ENCODE data around the gene MCU. TPM values are rescaled to one million over a fixed set of nuclear protein-coding genes. Genes with fewer than 3 reads are reported as not detected.

MCU gene
- total RNA-seq, 1 experiment from 2014 or later = 37.2 TPM

DNA sequence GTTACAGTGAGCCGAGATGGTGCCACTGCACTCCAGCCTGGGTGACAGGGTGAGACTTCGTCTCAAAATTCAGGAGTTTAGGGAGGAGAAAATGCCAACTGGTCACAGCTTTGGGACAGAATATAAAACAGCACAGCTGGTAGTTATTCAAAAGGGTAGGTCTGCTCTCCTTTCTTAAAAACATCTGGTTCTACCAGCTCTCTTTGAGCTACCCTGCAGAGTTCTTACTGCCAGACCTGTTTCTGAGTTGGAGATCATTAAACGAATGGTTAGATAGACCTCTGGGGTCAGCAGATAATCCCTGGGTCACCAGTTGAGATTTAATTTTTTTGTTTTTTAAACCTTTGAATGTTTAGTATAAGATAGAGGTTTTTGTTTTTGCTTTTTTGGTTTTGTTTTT lies 52.6 kb downstream of the MCU start (continued):
- TF ChIP-seq, protein P1, sequence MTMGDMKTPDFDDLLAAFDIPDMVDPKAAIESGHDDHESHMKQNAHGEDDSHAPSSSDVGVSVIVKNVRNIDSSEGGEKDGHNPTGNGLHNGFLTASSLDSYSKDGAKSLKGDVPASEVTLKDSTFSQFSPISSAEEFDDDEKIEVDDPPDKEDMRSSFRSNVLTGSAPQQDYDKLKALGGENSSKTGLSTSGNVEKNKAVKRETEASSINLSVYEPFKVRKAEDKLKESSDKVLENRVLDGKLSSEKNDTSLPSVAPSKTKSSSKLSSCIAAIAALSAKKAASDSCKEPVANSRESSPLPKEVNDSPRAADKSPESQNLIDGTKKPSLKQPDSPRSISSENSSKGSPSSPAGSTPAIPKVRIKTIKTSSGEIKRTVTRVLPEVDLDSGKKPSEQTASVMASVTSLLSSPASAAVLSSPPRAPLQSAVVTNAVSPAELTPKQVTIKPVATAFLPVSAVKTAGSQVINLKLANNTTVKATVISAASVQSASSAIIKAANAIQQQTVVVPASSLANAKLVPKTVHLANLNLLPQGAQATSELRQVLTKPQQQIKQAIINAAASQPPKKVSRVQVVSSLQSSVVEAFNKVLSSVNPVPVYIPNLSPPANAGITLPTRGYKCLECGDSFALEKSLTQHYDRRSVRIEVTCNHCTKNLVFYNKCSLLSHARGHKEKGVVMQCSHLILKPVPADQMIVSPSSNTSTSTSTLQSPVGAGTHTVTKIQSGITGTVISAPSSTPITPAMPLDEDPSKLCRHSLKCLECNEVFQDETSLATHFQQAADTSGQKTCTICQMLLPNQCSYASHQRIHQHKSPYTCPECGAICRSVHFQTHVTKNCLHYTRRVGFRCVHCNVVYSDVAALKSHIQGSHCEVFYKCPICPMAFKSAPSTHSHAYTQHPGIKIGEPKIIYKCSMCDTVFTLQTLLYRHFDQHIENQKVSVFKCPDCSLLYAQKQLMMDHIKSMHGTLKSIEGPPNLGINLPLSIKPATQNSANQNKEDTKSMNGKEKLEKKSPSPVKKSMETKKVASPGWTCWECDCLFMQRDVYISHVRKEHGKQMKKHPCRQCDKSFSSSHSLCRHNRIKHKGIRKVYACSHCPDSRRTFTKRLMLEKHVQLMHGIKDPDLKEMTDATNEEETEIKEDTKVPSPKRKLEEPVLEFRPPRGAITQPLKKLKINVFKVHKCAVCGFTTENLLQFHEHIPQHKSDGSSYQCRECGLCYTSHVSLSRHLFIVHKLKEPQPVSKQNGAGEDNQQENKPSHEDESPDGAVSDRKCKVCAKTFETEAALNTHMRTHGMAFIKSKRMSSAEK (CRISPR knock-in tag; IDR thresholded peaks at IDR 0.05; ENCODE audit: borderline replicate concordance) = no peak
- TF ChIP-seq, protein P2, sequence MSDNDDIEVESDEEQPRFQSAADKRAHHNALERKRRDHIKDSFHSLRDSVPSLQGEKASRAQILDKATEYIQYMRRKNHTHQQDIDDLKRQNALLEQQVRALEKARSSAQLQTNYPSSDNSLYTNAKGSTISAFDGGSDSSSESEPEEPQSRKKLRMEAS (CRISPR knock-in tag; IDR thresholded peaks at IDR 0.05) = no peak
- TF ChIP-seq FOXP1 (CRISPR knock-in tag; IDR thresholded peaks at IDR 0.05; ENCODE audit: borderline replicate concordance) (no peak), TEAD4 (CRISPR knock-in tag; IDR thresholded peaks at IDR 0.05) (no peak), PRRX2 (CRISPR knock-in tag; IDR thresholded peaks at IDR 0.05) (no peak), NR1H2 (CRISPR knock-in tag; IDR thresholded peaks at IDR 0.05) (no peak), RELA (CRISPR knock-in tag; IDR thresholded peaks at IDR 0.05; ENCODE audit: borderline replicate concordance) (no peak), TP53 (CRISPR knock-in tag; IDR thresholded peaks at IDR 0.05) (no peak), NR2C2 (CRISPR knock-in tag; IDR thresholded peaks at IDR 0.05) (no peak)
- TF ChIP-seq, protein P3, sequence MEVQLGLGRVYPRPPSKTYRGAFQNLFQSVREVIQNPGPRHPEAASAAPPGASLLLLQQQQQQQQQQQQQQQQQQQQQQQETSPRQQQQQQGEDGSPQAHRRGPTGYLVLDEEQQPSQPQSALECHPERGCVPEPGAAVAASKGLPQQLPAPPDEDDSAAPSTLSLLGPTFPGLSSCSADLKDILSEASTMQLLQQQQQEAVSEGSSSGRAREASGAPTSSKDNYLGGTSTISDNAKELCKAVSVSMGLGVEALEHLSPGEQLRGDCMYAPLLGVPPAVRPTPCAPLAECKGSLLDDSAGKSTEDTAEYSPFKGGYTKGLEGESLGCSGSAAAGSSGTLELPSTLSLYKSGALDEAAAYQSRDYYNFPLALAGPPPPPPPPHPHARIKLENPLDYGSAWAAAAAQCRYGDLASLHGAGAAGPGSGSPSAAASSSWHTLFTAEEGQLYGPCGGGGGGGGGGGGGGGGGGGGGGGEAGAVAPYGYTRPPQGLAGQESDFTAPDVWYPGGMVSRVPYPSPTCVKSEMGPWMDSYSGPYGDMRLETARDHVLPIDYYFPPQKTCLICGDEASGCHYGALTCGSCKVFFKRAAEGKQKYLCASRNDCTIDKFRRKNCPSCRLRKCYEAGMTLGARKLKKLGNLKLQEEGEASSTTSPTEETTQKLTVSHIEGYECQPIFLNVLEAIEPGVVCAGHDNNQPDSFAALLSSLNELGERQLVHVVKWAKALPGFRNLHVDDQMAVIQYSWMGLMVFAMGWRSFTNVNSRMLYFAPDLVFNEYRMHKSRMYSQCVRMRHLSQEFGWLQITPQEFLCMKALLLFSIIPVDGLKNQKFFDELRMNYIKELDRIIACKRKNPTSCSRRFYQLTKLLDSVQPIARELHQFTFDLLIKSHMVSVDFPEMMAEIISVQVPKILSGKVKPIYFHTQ (CRISPR knock-in tag; IDR thresholded peaks at IDR 0.05) = no peak
- TF ChIP-seq, protein P4, sequence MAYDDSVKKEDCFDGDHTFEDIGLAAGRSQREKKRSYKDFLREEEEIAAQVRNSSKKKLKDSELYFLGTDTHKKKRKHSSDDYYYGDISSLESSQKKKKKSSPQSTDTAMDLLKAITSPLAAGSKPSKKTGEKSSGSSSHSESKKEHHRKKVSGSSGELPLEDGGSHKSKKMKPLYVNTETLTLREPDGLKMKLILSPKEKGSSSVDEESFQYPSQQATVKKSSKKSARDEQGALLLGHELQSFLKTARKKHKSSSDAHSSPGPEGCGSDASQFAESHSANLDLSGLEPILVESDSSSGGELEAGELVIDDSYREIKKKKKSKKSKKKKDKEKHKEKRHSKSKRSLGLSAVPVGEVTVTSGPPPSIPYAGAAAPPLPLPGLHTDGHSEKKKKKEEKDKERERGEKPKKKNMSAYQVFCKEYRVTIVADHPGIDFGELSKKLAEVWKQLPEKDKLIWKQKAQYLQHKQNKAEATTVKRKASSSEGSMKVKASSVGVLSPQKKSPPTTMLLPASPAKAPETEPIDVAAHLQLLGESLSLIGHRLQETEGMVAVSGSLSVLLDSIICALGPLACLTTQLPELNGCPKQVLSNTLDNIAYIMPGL (CRISPR knock-in tag; IDR thresholded peaks at IDR 0.05) = no peak
- TF ChIP-seq, protein P5, sequence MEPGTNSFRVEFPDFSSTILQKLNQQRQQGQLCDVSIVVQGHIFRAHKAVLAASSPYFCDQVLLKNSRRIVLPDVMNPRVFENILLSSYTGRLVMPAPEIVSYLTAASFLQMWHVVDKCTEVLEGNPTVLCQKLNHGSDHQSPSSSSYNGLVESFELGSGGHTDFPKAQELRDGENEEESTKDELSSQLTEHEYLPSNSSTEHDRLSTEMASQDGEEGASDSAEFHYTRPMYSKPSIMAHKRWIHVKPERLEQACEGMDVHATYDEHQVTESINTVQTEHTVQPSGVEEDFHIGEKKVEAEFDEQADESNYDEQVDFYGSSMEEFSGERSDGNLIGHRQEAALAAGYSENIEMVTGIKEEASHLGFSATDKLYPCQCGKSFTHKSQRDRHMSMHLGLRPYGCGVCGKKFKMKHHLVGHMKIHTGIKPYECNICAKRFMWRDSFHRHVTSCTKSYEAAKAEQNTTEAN (CRISPR knock-in tag; IDR thresholded peaks at IDR 0.05) = no peak
- TF ChIP-seq, protein P6, sequence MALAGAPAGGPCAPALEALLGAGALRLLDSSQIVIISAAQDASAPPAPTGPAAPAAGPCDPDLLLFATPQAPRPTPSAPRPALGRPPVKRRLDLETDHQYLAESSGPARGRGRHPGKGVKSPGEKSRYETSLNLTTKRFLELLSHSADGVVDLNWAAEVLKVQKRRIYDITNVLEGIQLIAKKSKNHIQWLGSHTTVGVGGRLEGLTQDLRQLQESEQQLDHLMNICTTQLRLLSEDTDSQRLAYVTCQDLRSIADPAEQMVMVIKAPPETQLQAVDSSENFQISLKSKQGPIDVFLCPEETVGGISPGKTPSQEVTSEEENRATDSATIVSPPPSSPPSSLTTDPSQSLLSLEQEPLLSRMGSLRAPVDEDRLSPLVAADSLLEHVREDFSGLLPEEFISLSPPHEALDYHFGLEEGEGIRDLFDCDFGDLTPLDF (CRISPR knock-in tag; IDR thresholded peaks at IDR 0.05) = no peak
- TF ChIP-seq, protein P7, sequence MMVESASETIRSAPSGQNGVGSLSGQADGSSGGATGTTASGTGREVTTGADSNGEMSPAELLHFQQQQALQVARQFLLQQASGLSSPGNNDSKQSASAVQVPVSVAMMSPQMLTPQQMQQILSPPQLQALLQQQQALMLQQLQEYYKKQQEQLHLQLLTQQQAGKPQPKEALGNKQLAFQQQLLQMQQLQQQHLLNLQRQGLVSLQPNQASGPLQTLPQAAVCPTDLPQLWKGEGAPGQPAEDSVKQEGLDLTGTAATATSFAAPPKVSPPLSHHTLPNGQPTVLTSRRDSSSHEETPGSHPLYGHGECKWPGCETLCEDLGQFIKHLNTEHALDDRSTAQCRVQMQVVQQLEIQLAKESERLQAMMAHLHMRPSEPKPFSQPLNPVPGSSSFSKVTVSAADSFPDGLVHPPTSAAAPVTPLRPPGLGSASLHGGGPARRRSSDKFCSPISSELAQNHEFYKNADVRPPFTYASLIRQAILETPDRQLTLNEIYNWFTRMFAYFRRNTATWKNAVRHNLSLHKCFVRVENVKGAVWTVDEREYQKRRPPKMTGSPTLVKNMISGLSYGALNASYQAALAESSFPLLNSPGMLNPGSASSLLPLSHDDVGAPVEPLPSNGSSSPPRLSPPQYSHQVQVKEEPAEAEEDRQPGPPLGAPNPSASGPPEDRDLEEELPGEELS (CRISPR knock-in tag; IDR thresholded peaks at IDR 0.05) = no peak
- TF ChIP-seq, protein P8, sequence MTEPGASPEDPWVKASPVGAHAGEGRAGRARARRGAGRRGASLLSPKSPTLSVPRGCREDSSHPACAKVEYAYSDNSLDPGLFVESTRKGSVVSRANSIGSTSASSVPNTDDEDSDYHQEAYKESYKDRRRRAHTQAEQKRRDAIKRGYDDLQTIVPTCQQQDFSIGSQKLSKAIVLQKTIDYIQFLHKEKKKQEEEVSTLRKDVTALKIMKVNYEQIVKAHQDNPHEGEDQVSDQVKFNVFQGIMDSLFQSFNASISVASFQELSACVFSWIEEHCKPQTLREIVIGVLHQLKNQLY (CRISPR knock-in tag; IDR thresholded peaks at IDR 0.05) = no peak
